ENCODE results near the gene KCNA1.

GRCh38 chr12:4905316-4905715 is 4.4 kb upstream of the KCNA1 start:
- TF ChIP-seq CTCF (IDR thresholded peaks at IDR 0.05) (no peak), ZFX (IDR thresholded peaks at IDR 0.05; ENCODE audit: borderline replicate concordance) (no peak)
